Hippocampal formation (tissue), 2 donors: ENCODE measurements around the gene TSR1.
"Not testable (repeated sequence)": the region's sequence is repeated elsewhere in the genome, so short reads cannot be mapped to it uniquely, and the experiment has no call there.

Experiments
- DNase-seq, 2 donors: peaks; one replicate each; lab custom pipeline; 2025; lab: John Stamatoyannopoulos, UW

Gene TSR1

DNA sequence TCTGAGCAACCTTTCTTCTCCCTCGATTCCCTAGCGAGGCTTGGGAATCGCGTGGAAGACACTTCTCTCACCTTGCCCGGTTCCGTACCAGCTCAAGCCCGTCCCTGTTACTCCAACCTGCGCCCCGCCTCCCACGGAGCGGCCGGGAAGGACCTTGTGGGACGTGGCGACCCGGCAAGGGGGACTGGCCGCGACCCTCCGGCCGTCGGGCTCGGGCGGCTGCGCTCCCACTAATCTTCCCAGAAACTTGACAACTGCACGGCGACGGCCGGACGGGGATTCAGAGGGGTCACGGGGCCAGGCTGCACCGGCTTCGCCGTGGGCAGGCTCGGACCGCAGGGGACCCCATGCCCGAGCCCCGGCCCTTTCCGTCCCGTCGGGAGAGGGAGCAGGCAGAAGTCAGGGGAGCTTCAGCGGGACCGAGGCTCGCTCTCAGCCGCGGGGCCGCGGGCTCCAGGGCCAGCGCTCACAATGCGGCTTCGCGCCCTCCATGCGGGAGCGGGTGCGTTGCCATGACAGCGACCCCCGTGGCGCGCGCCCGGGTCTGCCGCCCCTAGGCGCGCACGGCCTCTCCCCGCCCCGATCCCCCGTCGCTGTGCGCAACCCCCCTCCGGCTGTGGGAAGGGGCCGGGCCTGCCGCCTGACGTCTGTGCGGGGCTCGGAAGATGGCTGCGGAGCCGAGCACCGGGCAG is 741 bp upstream of the TSR1 start, which contains the start of gene SGSM2:
SGSM2 (plus strand) TSS at position 650 of the 692 bp plus-strand sequence. CDS start 188 bp downstream, outside the sequence.
- peak; percentile 37 to 51 for DNase-seq

DNA sequence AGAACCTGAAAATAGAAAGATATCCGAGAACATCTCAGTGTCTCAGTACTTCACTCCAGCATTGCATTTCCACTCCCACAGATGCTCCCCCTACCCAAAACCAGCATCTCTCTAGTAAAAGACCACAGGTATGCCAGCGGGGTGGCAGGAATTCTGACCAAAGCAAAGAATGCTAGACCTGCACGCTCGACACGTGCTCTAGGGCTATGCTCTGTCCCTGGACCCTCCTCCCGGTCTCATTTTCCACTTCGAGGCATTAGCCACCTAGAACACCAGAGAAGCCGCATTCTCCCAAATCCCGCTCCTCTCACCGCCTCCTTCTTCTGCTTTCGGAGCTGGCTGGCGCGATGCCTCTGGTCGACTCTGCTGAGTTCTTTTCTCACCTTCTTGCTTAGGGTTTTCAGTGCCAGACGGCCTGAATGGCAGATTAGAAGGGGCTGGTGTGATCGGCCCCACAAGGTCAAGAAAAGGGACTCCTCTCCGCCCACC is 487 bp downstream of the TSR1 start:
- DNase-seq, result no peak

DNA sequence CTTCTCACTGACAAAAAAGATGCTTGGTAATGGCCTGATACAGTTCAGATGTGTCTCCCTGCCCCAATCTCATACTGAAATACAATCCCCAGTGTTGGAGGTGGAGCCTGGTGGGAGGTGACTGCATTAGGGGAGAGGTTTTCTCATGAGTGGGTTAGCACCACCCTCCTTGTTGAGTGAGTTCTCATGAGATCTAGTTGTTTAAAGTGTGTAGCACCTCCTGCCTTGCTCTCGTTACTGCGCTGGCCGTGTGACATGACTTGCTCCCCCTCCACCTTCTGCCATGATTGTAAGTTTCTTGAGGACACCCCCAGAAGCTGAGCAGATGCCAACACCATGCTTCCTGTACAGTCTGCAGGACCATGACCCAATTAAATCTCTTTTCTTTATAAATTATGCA is 5.0 kb downstream of the TSR1 start:
- DNase-seq, result no peak

DNA sequence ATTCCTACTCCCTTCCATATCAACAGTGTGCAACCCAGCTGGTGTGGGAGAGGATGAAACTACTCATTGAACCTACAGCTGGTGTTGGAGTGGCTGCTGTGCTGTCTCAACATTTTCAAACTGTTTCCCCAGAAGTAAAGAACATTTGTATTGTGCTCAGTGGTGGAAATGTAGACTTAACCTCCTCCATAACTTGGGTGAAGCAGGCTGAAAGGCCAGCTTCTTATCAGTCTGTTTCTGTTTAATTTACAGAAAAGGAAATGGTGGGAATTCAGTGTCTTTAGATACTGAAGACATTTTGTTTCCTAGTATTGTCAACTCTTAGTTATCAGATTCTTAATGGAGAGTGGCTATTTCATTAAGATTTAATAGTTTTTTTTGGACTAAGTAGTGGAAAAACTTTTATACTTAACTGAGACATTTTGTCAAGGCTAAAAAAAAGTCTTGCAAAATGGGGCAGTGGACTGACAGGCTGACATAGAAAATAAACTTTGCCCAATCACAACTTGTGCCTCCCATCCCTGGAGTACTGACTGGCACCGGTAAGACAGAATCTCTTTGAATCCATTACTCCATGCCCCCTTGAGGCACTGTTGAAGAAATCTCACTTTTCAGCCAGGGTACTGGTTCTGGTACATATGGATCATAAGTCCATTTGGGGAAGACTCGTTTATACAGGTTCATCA is 12.5 kb downstream of the TSR1 start:
- no peak for DNase-seq

DNA sequence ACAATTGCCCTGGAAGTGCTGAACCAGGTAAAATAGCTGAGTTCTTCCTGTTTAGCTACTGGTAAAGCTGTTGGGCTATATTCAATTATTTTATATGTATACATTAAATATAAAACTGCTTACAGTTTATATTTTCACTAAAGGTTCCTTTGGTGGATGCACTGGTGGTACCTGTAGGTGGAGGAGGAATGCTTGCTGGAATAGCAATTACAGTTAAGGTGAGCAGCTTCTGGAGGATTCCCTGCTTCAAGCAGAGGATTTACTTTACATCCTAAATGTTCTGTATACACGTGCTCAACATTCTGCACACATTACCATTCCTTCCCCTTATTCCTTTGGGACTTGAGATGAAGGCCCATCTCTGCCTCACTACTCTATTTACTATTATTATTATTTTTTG is 14.9 kb downstream of the TSR1 start:
- DNase-seq, result no peak

DNA sequence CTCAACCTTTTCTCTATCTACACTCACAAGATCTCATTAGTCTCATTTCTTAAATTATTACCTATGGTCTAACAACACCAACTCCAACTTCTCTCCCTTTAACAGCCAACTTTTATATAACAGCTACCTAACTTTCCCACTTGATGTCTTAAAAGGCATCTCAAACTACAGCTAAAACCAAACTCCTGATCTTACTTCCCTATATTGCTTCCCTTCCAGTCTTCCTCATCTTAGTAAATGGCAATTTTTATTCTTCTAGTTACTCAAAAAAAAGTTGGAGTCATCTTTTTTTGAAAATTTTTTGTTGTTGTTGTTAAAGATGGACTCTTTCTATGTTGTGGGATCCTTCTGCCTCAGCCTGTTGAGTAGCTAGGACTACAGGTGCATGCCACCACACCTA is 17.2 kb downstream of the TSR1 start:
- DNase-seq, result no peak

DNA sequence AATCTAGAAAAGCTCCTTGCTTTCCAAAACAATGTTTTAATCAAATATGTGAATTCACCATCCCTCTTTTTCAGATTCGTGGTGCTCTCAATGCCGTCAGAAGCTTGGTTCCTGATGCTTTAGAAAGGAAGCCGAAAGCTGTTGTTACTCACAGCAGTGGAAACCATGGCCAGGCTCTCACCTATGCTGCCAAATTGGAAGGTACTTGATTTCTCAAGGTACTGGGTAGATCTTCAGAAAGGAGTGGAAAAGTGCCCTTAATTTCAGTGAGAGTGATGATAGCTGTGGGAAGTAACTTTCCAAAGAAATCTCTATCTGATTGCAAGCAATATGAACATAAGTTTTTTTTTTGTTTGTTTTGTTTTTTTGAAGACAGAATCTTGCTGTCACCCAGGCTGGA is 18.5 kb downstream of the TSR1 start:
- DNase-seq, result no peak

DNA sequence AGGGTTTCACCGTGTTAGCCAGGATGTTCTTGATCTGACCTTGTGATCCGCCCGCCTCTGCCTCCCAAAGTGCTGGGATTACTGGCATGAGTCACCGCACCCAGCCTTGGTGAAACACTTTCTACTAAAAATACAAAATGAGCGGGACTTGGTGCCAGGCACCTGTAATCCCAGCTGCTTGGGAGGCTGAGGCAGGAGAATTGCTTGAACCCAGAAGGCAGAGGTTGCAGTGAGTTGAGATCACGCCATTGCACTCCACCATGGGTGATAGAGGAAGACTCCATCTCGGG is 19.4 kb downstream of the TSR1 start:
- DNase-seq, result not testable (repeated sequence)

DNA sequence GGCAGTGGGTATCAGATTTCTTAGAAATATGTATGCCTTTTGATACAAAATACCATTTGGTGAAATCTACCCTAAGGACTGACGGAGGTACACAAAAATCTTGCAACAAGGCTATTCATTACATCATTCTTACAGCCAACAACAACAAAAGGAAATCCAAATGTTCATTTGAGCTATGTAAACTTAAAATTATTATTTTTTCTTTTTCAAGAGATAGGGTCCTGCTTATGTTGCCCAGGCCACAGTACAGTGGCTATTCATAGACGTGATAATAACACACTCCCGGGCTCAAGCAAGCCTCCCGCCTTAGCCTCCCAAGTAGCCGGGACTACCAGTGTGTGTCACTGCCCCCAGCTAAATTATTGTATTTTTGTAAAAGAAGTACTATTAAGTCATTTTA is 23.5 kb downstream of the TSR1 start:
- DNase-seq, result no peak

DNA sequence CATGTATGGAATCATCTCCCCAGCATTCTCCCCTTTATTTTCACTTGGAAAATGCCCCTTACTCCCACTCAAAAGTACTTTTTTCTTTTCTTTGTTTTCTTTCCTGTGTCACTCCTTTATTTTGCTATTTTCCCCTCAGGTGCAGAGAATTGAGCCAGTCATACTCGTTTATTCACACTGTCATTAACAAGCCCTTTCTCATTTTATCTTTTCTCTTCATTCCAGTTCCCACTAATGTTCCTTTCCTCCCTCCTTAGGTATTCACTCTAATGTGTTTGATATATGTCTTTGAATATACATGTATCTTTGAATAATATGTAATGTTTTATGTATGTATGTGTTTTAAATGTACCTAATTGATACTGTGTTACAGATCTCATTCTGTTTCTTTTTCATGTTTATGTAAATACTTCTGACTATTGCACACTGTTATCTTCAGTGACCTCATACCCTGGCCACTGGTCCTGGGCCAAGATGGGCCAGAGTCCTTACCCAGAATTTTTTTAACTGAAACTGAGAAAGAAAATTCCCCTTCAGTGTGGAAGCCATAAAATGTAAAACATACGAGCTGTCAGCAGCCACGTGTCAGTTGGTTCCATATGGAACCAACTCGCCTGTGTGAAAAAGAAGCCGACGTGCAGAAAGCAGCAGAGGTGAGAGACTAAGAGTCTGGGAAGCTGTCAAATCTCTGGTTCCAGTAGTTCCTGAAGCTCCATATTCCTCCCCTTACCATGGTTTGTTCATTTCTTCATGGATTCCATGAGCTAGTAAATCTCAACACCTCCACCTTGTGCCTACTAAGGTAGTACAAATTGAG is 26.7 kb downstream of the TSR1 start:
- no peak for DNase-seq

DNA sequence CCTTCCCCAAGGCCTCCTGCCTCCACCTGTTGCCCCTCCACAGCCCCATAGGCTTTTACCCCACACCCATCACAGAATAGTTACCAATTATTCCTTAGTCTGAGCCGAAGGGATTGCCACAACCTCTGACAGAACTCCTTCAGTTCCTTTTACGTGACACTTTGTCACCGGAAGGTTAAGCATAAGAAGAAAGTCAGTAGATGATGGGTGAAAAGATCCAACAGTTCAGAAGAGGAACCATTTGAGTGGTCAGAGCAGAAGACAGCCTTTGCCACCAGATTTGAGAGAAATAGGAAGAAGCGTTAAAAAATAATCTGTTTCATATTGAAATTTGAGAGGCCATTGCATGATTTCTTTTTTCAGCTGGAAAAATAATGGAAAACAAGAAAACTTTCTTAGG is 31.3 kb downstream of the TSR1 start:
- no peak for DNase-seq

DNA sequence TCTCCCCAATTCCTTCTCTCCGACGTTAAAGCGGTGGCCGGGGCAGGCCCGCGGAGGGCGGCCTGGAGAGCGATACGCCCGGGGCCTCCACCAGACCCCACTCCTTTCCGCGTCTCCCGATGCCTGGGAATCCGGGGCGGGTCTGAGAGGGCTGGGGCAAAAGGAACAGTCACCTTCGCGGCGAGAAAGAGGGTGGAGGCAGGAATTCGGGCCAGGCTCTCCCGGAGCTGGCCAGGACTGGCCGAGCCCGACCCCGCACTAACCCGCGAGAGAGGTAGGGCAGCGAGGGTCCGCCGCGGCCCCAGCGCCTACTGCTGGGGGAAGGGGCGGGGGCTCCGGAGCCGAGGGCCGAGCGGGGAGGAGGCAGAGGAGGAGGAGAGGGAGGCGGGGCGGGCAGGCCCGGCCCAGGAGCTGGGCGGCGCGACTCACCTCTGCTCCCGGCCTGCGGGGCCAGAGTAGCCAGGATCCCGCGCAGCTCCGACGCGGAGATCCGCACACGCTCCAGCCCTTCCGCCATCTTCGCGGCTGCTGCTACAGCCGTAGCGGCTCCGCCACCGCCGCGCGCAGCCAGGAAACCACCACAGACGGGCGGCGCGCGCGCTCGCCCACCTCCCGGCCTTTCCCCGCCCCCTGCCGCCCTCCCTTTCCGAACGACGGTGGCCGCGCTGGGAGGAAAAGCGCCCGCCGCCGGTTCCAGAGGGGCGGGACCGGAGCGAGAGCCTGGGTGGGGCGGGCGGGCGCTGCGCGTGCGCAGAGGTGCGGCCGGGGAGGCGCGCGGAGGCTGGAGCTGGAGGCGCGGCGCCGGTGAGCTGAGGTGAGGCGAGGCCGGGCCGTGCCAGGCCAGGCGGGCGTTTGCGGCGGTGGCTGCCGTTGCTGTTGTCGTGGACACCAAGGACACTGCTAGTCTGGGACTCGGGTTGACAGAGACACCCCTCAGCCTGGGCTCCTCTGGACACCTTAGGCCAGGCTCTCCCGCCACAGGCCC is 32.8 kb downstream of the TSR1 start, which contains the start of the genes SMG6 and SRR:
SMG6 (minus strand) TSS at position 582 of the 985 bp plus-strand sequence; CDS start at position 517, 65 bp downstream.
SRR (plus strand) TSS at position 747 of the 985 bp plus-strand sequence. CDS start 11,611 bp downstream, outside the sequence.
- peak; percentile 83 to 87 for DNase-seq

DNA sequence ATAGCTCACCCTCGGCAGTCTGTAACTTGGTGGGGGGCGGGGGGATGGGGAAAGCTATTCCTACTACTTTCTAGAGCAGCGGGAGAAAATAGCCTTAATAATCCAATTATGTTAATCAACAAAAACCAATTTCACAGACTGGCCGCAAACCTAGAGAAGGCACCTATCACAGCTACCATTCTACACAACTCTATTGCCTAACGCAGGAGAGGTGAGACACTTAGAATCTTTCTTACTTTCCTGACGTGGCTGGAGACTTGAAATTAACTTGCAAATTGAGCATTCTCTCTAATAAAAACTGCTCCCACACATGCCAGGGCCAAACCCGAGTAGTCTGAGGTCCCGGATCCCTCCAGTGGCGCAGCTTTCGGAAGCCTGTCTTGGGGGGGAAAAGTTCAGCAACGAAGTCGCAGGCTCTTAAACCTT is 33.5 kb downstream of the TSR1 start:
- no peak for DNase-seq

DNA sequence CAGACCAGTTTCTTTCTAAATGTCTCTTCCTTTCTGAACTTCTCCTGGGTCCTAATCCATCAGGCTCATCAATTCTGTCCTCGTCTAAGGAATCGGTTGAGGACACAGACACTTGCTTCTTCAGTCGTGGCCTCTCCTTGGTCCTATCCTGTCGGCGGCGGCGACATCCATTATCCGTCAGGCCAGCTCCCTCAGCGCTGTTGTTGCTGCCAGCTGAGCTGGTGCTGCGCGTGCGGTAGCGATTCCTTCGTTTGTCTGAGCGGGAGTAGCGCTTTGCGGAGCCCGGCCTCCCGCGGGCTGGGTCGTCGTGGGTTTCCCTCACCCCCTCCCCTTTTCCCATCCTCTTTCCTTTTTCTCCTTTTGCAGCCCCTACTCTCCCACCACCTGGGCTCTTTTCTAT is 36.5 kb downstream of the TSR1 start:
- no peak for DNase-seq

DNA sequence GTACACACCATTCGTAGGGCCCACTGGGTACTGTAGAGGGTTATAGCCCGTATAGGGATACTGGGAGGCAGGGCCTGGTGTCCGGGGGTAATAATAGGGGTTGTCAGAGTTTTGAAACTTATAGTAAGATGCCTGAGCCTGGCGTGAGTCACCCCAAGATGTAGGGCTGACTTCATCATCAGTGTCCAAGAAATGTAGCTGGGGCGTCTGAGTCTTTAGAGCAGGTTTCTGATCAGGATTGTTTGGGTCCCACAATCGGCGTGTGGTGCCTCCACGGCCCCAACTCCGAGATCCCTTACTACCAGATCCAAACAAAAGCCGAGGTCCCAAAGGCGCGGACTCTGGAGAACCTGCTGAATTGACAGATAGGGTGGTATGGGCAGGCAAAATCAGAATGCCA is 37.1 kb downstream of the TSR1 start:
- DNase-seq, result no peak

DNA sequence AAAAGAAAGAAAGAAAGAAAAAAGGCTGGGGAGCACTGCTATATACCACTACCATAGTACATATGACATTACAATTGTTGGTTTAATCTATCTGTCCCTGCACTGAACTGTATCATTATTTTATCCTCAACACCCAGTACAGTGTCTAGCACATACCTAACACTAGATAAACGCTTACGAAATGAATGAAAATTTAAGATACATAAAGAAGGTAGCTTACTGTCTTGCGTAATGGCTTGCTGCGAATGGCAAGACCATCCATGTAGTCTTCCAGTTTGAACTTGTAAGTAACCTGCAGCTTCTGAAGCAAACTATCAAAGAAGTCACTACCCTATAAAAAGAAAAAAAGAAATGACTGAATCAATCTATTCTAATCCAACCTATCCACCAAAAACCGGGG is 39.2 kb downstream of the TSR1 start:
- DNase-seq, result no peak

DNA sequence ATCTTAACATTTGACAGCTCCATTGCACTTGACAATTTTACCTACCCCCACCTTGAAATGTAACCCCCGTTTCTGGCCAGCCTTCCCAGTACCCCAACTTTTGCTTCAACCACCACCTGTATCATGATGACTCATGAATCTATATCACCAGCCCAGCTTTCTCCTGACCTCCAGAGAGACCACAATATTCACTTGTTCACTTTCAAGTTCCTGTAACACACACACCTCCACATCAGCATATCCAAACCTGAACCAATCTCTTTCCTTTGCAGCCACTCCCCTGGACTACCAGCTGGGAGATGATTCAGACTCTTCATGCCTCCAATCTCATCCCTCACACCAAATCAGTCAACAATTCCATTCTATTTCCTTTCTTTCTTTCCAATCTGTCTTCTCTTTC is 40.7 kb downstream of the TSR1 start:
- DNase-seq, result no peak

DNA sequence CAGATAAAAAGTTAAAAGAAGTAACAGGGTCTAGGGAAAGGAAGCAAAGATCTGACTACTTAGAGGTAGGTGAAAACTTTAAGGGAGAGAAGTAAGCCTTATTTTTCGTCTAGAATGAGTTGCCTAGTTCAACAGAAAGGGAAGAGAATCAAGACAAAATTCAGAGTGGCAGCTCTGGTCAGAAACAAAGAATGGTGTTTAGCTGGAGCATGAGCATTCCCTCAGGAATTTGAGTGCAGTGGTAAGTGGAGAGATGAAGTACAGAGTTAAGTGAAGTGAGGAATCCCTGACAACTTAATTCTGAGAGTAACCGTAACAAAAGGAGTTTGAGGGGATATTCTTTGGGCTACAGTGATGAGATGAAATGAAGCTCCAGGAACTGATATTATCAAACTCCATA is 44.2 kb downstream of the TSR1 start:
- no peak for DNase-seq

DNA sequence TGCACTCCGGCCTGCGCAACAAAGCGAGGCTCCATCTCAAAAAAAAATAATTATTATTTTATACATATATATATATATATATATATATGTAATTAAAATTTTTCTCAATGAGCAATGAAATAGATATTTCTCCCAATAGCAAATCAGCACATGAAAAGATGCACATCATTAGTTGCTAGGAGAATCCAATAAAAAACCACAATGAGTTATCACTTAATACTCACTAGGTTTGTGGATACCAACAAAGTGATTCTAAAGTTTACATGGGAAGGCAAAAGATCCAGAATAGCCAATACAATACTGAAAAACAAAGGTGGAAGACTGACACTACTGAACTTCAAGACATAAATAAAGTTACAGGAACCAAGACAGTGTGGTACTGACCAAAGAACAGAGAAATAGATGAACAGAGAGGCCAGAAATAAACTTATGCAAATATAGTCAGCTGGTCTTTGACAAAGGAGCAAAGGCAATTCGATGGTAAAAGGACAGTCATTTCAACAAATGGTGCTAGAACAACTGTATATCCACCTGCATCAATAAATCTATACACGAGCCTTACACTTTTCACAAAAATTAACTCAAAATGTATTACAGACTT is 46.3 kb downstream of the TSR1 start:
- no peak for DNase-seq

DNA sequence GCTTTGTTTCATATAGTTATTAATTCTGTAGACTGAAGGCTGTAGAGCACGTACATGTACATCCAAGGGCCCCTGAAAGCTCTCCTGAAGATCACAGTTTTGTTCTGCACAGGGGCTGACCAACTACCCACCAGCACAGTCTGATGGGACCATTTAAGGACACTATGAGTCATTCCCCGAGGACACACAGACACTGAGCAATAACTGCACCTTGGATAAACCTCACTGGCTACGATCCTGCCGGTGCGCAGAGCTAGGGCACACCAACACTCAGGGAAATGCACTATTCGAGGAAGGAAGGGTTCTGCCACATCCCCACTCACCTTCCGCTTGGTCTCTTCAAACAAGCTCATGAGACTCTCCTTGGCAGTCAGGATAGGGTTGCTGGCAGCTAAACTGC is 53.0 kb downstream of the TSR1 start:
- DNase-seq, result no peak

DNA sequence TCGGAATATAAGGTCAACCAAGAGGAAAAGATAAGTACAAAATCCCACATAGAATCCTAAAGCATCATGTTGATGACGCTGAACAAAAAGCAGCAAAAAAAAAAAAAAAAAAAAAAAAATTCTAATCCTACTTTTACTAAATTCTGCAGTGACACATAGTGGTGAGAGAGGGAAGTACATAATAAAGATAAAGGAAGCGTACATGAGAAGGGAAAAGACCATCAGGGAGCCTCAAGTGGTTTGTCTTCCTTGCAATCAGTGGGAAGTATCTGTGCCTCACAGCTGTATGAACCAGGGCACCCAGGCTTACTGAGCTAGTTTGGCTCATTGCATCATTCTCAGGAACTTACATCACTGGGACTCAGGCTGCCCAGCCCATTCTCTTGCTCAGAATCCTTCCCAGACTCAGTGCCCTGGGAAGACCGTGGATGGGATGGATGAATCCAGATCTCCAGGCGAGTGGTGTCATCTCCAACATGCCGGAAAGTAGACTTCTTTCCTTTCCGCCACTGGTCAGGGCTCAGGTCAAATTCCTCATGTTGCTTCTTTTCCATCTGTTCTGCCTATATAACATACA is 53.9 kb downstream of the TSR1 start:
- peak in 1 of 2 donors; percentile 16 for DNase-seq
